H1 (cell line): ENCODE data around the gene C2CD4C. TPM values are rescaled to one million over a fixed set of nuclear protein-coding genes. Genes with fewer than 3 reads are reported as not detected.

Experiments used
- CTCF ChIA-PET: fragments of 300-600 bp; sonication (Branson Sonifier 250); formaldehyde crosslinking; loops from one replicate; lab custom pipeline; 2021; ENCODE audit not compliant: partially characterized antibody; lab: Charles Lee
- POLR2A ChIA-PET: fragments of 300-600 bp; sonication (Branson Sonifier 250); formaldehyde crosslinking; loops from one replicate; lab custom pipeline; 2021; ENCODE audit warnings: inconsistent platforms; ENCODE audit not compliant: partially characterized antibody; lab: Charles Lee
- DNase-seq, 2 experiments: peaks; one replicate each; pipeline versions ENCODE4 v3.0.0 to v3.0.0-alpha.2; 2010 to 2022; ENCODE audit warnings: low spot score in 2 of 2, low read depth in 1 of 2, mixed read lengths in 1 of 2
- FAIRE-seq: peaks from 2 replicates; lab custom pipeline; 2011; peaks lifted over from hg19 to GRCh38; lab: Jason Lieb, UNC
- H2AFZ ChIP-seq: 2 replicates; pipeline ENCODE4 v1.8.1; 2012; ENCODE audit warnings: low read length, inconsistent platforms
- H2AK5ac ChIP-seq: 2 replicates; pipeline ENCODE4 v1.6.1; 2013; ENCODE audit warnings: low read depth, low read length
- H2BK120ac ChIP-seq: replicated peaks from 2 replicates; pipeline ENCODE3; 2013; ENCODE audit warnings: low read depth, low read length, inconsistent platforms
- H2BK12ac ChIP-seq: 2 replicates; pipeline ENCODE4 v1.6.1; 2013; ENCODE audit warnings: low read depth, low read length
- H2BK15ac ChIP-seq: 2 replicates; pipeline ENCODE4 v1.6.1; 2013; ENCODE audit warnings: low read length
- H2BK20ac ChIP-seq: 2 replicates; pipeline ENCODE4 v1.6.1; 2013; ENCODE audit warnings: low read length
- H2BK5ac ChIP-seq: 2 replicates; pipeline ENCODE4 v1.6.1; 2013; ENCODE audit warnings: low read depth, low read length
- H3K14ac ChIP-seq: 2 replicates; pipeline ENCODE4 v1.6.1; 2013; ENCODE audit warnings: inconsistent platforms; ENCODE audit not compliant: insufficient read length
- H3K18ac ChIP-seq: 2 replicates; pipeline ENCODE4 v1.6.1; 2013; ENCODE audit warnings: low read length; ENCODE audit errors: extremely low read depth
- H3K23ac ChIP-seq: 2 replicates; pipeline ENCODE4 v1.6.1; 2013; ENCODE audit warnings: inconsistent platforms; ENCODE audit not compliant: insufficient read length
- H3K23me2 ChIP-seq: 2 replicates; pipeline ENCODE4 v1.6.1; 2013; ENCODE audit warnings: low read depth, low read length
- H3K27ac ChIP-seq: 2 replicates; pipeline ENCODE4 v1.6.1; 2011; ENCODE audit warnings: low read depth, low read length, inconsistent platforms
- H3K27me3 ChIP-seq, 4 experiments: replicated peaks in 1 of 4; 1 replicate in 1 of 4; 2 replicates in 3 of 4; pipeline versions ENCODE4 v1.6.1 to v1.8.1; 2011 to 2013; ENCODE audit warnings: low read length in 3 of 4, mild to moderate bottlenecking in 3 of 4, inconsistent platforms in 2 of 4, mixed read lengths in 2 of 4, moderate library complexity in 1 of 4; ENCODE audit not compliant: control insufficient read depth in 3 of 4, insufficient read depth in 3 of 4; ENCODE audit errors: extremely low read depth in 1 of 4
- H3K36me3 ChIP-seq, 4 experiments: 2 replicates each; pipeline versions ENCODE4 v1.6.1 to v1.8.1; 2011 to 2013; ENCODE audit warnings: mild to moderate bottlenecking in 4 of 4, low read length in 3 of 4, moderate library complexity in 2 of 4, control low read depth in 1 of 4, inconsistent platforms in 1 of 4; ENCODE audit not compliant: insufficient read depth in 4 of 4, control insufficient read depth in 2 of 4
- H3K4ac ChIP-seq: replicated peaks from 2 replicates; pipeline ENCODE3; 2013; ENCODE audit warnings: low read length, low read depth, mixed read lengths, inconsistent platforms; ENCODE audit not compliant: insufficient read length
- H3K4me1 ChIP-seq, 4 experiments: replicated peaks in 1 of 4; 1 replicate in 1 of 4; 2 replicates in 3 of 4; pipeline versions ENCODE4 v1.6.1 to v1.8.1; 2011 to 2013; ENCODE audit warnings: low read length in 3 of 4, inconsistent platforms in 2 of 4, mixed read lengths in 1 of 4; ENCODE audit not compliant: insufficient read depth in 4 of 4, control insufficient read depth in 3 of 4
- H3K4me2 ChIP-seq, 2 experiments: 2 replicates each; pipeline versions ENCODE4 v1.6.1 to v1.8.1; 2011 to 2013; ENCODE audit warnings: low read depth in 2 of 2, low read length in 2 of 2, control low read depth in 1 of 2, inconsistent platforms in 1 of 2, mild to moderate bottlenecking in 1 of 2; ENCODE audit not compliant: insufficient read depth in 1 of 2
- H3K4me3 ChIP-seq, 4 experiments: fragments of 200-600, 300-600 bp in 1 of 4; sonication (generic), shearing (Covaris generic), sonication (Bioruptor Twin) in 1 of 4; 2 replicates each; pipeline versions ENCODE4 v1.5.1 to v1.8.1; 2011 to 2016; ENCODE audit warnings: low read length in 4 of 4, low read depth in 3 of 4, control low read depth in 2 of 4, inconsistent platforms in 2 of 4, mild to moderate bottlenecking in 2 of 4, mixed read lengths in 1 of 4, moderate library complexity in 1 of 4; ENCODE audit not compliant: insufficient read depth in 2 of 4; ENCODE audit errors: extremely low read depth in 1 of 4
- H3K56ac ChIP-seq: replicated peaks from 2 replicates; pipeline ENCODE3; 2013; ENCODE audit warnings: low read depth, mild to moderate bottlenecking, mixed read lengths, low read length, inconsistent platforms; ENCODE audit not compliant: insufficient read length
- H3K79me1 ChIP-seq: 2 replicates; pipeline ENCODE4 v1.6.1; 2013; ENCODE audit warnings: low read depth, low read length, control low read depth
- H3K79me2 ChIP-seq, 2 experiments: 2 replicates each; pipeline versions ENCODE4 v1.6.1 to v1.8.1; 2012 to 2013; ENCODE audit warnings: low read length in 2 of 2, mild to moderate bottlenecking in 2 of 2, inconsistent platforms in 1 of 2; ENCODE audit not compliant: insufficient read depth in 2 of 2, control insufficient read depth in 1 of 2
- H3K9ac ChIP-seq, 4 experiments: replicated peaks in 1 of 4; 1 replicate in 1 of 4; 2 replicates in 3 of 4; pipeline versions ENCODE4 v1.6.1 to v1.8.1; 2011 to 2013; ENCODE audit warnings: low read depth in 3 of 4, low read length in 3 of 4, control low read depth in 2 of 4, mild to moderate bottlenecking in 2 of 4, moderate library complexity in 2 of 4, inconsistent platforms in 1 of 4; ENCODE audit errors: extremely low read depth in 1 of 4
- H3K9me3 ChIP-seq, 2 experiments: 2 replicates each; pipeline versions ENCODE4 v1.6.1 to v1.8.1; 2012 to 2013; ENCODE audit warnings: mild to moderate bottlenecking in 2 of 2, moderate library complexity in 2 of 2, control low read depth in 1 of 2, inconsistent platforms in 1 of 2, low read depth in 1 of 2, low read length in 1 of 2, mixed read lengths in 1 of 2; ENCODE audit not compliant: insufficient read depth in 2 of 2
- H4K20me1 ChIP-seq, 2 experiments: replicated peaks in 1 of 2; 2 replicates each; pipeline versions ENCODE3 to v1.8.1; 2011 to 2013; ENCODE audit warnings: inconsistent platforms in 2 of 2, low read length in 2 of 2, mild to moderate bottlenecking in 1 of 2; ENCODE audit not compliant: insufficient read depth in 2 of 2, control insufficient read depth in 1 of 2
- H4K5ac ChIP-seq: 2 replicates; pipeline ENCODE4 v1.6.1; 2013; ENCODE audit warnings: low read length, low read depth, mixed read lengths, inconsistent platforms; ENCODE audit not compliant: insufficient read length
- H4K8ac ChIP-seq: 2 replicates; pipeline ENCODE4 v1.8.0; 2013; ENCODE audit warnings: mild to moderate bottlenecking, moderate library complexity, low read length, inconsistent platforms; ENCODE audit not compliant: insufficient read depth; ENCODE audit errors: extremely low read depth
- H4K91ac ChIP-seq: replicated peaks from 2 replicates; pipeline ENCODE3; 2013; ENCODE audit warnings: low read length, mixed read lengths, inconsistent platforms; ENCODE audit not compliant: insufficient read length
- ASH2L ChIP-seq: fragments of 200-600, 300-600 bp; sonication (generic); IDR thresholded peaks from one replicate; pipeline ENCODE4 v1.7.1; 2017; ENCODE audit warnings: low read length
- YY1 ChIP-seq: IDR thresholded peaks from 2 replicates; pipeline ENCODE4 v1.6.1; 2011; ENCODE audit warnings: low read depth, mild to moderate bottlenecking, low read length
- WGBS, 2 experiments: shearing (Covaris generic) in 1 of 2; methylation state at CpG; one replicate each; pipeline versions ENCODE4 v1.1.6 to v1.1.7; 2013 to 2015; ENCODE audit warnings: low lambda C conversion rate in 2 of 2, mixed read lengths in 2 of 2, inconsistent platforms in 1 of 2, low coverage in 1 of 2, missing lambda C conversion rate in 1 of 2; ENCODE audit not compliant: insufficient replicate concordance in 2 of 2, insufficient coverage in 1 of 2, insufficient read length in 1 of 2; ENCODE audit errors: extremely low coverage in 1 of 2, missing lambda C conversion rate in 1 of 2; 5-methylcytosine and 5-hydroxymethylcytosine counted together
- polyA plus RNA-seq, 7 experiments: library from polyadenylated mRNA; depleted of rRNA in 3 of 7; stranded (reverse) in 5 of 7; unstranded in 2 of 7; fragments of >200 nt in 5 of 7; fragments of 200-250 nt in 2 of 7; gene quantifications; 1 replicate in 5 of 7; 2 replicates in 1 of 7; 4 replicates in 1 of 7; pipeline versions ENCODE4 v1.2.1 to v1.2.3, GENCODE V29; 2011 to 2013; ENCODE audit warnings: missing spikeins in 2 of 7, mixed read lengths in 2 of 7
- total RNA-seq: library from RNA; stranded (reverse); fragmentation: NEBNext Ultra II Directional; extraction: Animal tissue kit (Norgen Biotek cat#: 25700); gene quantifications from 2 replicates; pipeline ENCODE4 v1.2.1, GENCODE V29; 2021

The C2CD4C gene
- total and polyA plus RNA-seq, 2 of the 8 experiments (the other 6 are each of a cell fraction or from before 2014, with no cell fraction given): 3.8 to 6.3 TPM

DNA sequence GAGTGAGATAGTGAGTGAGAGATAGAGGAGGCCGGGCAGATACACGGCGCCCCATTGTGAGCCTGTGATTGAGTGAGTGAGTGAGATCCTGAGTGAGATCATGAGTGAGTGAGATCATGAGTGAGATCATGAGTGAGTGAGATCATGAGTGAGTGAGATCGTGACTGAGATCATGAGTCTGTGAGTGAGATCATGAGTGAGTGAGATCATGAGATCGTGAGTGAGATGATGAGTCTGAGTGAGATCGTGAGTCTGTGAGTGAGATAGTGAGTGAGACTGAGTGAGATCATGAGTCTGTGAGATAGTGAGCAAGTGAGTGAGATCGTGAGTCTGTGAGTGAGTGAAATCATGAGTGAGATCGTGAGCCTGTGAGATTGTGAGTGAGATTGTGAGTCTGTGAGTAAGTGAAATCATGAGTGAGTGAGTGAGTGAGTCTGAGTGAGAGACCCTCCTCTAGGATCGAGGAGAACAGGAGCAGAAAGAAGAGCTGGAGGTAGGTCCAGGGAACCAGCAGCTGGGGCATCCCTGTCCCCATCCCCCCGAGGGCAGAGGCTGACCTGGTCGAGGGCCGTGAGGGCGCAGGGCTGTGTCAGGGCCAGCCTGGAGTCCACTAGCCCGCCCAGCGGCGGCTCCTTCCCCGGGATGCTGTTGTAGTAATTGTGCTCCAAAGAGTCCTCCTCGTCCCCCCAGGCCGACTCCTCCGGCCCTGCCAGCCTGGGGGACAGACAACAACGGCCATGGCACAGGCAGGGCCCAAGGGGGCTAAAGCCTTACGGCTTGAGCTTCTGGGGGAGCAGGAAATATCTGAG lies 25.4 kb upstream of the C2CD4C start:
- H2AFZ ChIP-seq: no peak overlapping the region
- H3K23ac ChIP-seq: no peak overlapping the region
- H2BK12ac ChIP-seq: no peak overlapping the region
- CTCF ChIA-PET: interaction anchor here (0.6 to 0.9 kb wide), 2 partner anchors 20 to 46 kb away, joined by 3 to 4 read pairs; no protein-coding TSS in a partner anchor
- H3K4me1 ChIP-seq: peaks cover 0 to 6% (median 2%) of the 10 kb centered on the region in 4 experiments; a peak in 3 of 7 replicates
- H3K4me2 ChIP-seq: no peak overlapping the region
- no peaks in the 10 kb centered on the region for H3K79me1 ChIP-seq
- peaks cover 5 to 17% of the 10 kb centered on the region in 2 experiments; a peak in 3 of 4 replicates for H3K9me3 ChIP-seq
- no peak overlapping the region for H3K27ac ChIP-seq
- POLR2A ChIA-PET: interaction anchor here (1.5 kb wide), 1 partner anchor 25 kb away, joined by 4 read pairs; the partner anchor contains the start of gene C2CD4C
- no peak overlapping the region for H3K4ac ChIP-seq
- no peak overlapping the region for H4K91ac ChIP-seq
- H3K14ac ChIP-seq: no peak overlapping the region
- peaks cover 0 to 2% of the 10 kb centered on the region in 2 experiments for H4K20me1 ChIP-seq
- H4K8ac ChIP-seq: no peak overlapping the region; the same call in 1 of the 2 replicates
- WGBS, 2 experiments: 86% methylated on average over 19 of the region's 22 CpGs; no CpG with 5 or more reads in 1 of the 2 experiments
- H2BK120ac ChIP-seq: no peak overlapping the region
- H2BK20ac ChIP-seq: no peak overlapping the region
- H2AK5ac ChIP-seq: no peak overlapping the region
- H3K18ac ChIP-seq: no peak overlapping the region
- no peaks in the 10 kb centered on the region for H3K23me2 ChIP-seq
- H4K5ac ChIP-seq: no peak overlapping the region
- DNase-seq: no peak
- H3K79me2 ChIP-seq: no peaks in the 10 kb centered on the region
- H2BK5ac ChIP-seq: no peak overlapping the region
- peaks cover 0 to 11% (median 2%) of the 10 kb centered on the region in 4 experiments; a peak in 3 of 8 replicates for H3K36me3 ChIP-seq
- H3K9ac ChIP-seq: no peak overlapping the region
- H2BK15ac ChIP-seq: no peak overlapping the region
- no peaks in the 10 kb centered on the region for H3K27me3 ChIP-seq
- peak; percentile 82 for FAIRE-seq
- TF ChIP-seq ASH2L (peak; percentile 60), YY1 (no peak)
- no peak overlapping the region for H3K4me3 ChIP-seq
- no peak overlapping the region for H3K56ac ChIP-seq
